ENCODE data around the gene LANCL2.
"Not testable (repeated sequence)": the region's sequence is repeated elsewhere in the genome, so short reads cannot be mapped to it uniquely, and the experiment has no call there.

The LANCL2 gene, protein sequence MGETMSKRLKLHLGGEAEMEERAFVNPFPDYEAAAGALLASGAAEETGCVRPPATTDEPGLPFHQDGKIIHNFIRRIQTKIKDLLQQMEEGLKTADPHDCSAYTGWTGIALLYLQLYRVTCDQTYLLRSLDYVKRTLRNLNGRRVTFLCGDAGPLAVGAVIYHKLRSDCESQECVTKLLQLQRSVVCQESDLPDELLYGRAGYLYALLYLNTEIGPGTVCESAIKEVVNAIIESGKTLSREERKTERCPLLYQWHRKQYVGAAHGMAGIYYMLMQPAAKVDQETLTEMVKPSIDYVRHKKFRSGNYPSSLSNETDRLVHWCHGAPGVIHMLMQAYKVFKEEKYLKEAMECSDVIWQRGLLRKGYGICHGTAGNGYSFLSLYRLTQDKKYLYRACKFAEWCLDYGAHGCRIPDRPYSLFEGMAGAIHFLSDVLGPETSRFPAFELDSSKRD

DNA sequence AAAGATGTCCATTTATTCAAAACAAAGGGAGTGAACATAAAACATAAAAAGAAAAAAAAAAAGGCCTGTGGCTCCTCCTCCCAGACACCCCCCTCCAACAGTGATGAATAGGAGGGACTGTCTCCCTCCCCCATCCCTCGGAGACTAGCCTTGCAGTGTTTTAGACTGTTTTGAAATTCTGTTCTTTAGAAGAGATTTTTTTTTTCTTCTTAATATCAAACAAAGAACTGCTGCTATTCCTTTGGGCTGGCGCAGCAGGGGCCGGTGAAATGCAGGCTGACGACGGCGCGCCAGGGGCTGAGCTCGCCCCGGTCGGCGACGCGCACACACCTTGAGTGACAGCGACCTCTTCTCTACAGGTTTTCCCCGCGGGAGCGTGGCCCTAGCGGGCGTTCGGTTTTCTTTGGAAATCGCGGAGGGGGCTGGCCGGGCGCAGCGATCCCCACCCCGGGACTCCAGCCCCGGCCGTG lies at the start of gene LANCL2:
TSS of gene LANCL2 (plus strand) at position 133 of the 470 bp plus-strand sequence. CDS start 689 bp downstream, outside the sequence.
- no peak for DNase-seq

DNA sequence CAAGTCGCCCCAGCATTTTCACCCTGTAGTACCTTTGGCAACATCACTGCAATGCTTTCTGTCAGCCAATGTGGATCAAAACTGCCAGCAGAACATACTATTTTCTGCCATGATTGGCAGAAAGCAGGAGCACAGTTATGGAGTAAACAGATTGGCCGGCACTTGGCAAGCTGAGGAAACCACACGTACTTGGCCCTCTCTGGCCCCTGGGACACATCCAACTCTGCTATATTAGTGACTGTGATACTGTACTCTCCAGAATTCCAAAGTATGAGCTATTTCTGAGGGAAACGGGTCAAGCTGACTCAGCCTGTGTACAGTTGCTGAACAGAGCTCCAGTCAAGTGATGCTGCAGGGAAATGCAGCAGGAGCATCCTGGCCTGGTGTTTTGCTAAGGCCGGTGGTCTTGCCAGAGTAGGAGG lies 39.8 kb upstream of the LANCL2 start:
- DNase-seq = peak; percentile 57

DNA sequence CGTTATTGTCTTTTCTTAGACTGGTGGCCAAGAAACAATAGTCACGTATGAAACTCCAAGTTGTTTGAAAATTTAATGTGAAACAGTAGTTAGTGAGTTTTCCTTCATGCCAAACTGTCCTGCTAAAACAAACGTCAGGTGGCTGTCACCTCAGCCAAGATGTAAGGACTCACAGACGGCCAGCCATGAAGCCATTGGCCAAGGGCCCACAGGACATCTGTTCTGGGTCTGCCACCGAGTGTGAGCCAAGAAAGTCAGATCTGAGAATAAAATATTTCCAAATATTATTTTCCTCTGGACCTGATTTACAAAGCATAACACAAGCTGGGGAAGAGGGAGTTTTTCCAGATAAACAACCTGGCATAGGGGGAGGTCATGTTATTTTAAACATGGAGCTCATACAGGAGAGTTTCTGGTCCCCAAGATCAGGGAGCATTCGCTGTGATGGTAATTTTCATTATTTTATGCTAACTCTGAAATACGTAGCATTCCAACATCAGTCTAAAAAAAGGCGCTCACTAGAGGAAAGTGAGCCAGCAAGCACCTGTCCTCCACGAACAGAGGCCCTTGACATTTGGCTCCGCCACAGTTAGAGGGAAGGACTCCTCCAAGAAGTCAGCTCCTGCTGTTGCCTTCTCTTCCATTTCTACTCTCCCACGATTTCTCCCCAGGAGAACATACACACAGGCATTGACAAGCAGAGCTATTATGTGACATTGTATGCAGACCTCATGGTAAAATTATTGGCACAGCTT lies 38.9 kb upstream of the LANCL2 start:
- no peak for DNase-seq

DNA sequence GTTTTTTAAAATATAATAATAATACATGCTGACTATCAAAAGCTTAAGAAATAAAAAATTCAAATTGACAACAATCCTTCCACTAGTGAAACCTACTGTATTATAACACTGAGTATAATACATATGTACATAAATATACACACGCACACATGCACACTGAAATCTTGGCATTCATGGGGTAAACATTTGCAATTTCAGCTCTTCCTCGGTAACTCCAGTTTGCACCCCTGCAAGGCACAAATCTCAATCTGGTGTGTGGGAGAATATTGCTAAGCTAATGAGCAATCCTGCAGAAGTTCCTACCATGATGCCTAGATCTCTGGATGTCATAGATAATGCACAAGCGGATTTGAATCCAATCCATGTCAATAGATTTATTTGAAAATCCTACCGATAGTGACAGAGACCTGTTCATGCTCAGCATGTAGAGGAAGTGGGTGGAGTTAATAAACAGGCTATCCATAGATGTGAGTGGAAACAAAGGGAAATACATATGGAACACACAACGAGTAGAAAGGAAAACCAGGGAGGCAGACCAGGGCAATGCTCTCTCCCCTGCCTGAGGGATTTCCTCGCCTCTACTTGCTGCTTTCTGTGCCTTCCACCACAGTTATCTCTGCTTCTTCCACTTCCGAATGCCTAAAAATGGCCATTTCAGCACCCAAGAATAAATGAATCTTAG lies 38.1 kb upstream of the LANCL2 start:
- DNase-seq = no peak

DNA sequence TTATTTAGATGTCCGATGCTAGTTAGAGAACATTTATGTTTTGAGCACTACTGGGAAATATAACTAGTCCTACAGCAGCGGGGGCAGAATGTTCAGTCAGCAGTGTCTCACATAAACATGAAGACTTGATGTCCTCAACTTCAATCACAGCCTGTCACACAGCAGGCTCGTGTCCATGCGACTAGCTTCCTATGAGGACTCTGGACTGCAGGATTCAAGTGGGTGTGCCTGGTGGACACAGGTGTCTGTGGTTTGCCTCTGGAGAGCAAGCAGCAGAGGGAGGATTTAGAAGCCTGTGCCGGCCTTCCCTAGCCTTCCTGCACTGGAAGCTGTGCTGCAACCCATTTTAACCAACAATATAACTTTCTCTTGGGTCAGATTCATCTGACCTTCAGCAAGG lies 30.0 kb upstream of the LANCL2 start:
- DNase-seq = no peak

DNA sequence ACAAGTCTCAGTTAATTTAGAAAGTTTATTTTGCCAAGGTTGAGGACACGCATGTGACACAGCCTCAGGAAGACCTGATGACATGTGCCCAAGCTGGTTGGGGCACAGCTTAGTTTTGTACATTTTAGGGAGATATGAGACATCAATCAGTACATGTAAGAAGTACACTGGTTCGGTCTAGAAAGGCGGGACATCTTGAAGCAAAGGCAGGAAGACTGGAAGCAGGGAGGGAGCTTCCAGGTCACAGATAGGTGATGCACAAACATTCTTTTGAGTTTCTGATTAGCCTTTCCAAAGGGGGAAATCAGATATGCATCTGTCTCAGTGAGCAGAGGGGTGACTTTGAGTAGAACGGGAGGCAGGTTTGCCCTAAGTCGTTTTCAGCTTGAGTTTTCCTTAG lies 29.4 kb upstream of the LANCL2 start:
- DNase-seq = no peak

DNA sequence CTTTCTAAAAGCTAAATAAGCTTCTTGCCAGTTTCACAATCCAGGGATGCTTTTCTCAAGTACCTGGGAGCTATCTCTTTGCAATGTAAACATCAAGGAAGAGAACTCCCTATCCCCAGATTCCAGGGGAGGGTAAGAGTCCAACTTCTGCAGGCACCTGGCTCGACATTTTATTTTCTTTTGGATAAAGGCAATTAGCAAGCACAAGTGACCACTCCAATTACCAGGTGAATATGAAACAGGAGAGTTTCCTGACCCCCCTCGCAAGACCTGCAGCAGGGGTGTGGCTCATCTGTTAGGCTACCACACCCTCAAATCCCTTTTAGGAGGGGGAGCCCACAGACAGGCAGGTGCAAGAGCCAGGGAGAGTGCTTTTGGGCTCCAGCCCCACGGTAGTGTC lies 28.6 kb upstream of the LANCL2 start:
- no peak for DNase-seq

DNA sequence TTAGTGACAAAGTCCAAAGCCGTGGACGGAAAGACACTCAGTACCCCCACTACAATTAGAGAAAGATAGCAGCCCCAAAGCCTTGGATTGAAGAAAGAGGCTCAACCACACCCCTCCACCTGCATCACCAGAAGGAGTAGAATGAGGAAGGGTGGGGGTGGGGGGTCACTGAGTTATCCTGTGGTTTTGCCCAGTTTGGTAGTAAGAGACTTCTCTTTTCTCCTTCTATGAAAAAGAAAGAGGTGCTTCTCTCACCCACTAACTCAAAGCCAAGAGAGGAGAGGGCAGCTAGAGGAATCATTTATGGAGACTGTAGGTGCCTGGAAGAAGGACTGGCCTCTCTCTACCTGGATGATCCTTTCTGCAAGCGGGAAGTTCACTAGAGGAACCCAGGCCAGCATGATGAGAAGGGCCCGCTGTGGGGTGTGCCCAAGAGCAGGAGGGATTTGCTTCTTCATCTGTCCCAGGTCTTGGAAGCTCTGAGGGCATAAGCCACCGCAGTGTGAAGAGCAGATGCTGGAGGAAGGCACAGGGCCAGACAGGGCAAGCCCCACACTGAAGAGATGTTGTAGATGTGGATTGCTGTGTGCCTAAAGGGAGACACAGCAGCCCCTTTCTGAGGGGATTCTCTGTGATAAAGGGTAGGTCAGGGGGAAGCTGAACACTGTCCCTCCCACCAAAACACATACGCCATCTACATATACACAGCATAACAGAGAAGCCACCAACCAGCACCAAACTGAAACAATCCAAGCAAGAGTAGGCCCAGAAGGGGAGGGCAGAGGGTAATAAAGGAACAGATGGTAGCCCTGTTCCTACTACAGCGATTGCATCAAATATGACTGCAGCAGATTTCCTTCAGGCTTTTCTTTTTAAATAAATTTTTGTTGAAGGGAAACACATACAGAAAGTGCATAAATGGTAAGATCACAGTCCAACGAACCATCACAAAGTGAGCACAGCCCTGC lies 25.8 kb upstream of the LANCL2 start:
- no peak for DNase-seq

DNA sequence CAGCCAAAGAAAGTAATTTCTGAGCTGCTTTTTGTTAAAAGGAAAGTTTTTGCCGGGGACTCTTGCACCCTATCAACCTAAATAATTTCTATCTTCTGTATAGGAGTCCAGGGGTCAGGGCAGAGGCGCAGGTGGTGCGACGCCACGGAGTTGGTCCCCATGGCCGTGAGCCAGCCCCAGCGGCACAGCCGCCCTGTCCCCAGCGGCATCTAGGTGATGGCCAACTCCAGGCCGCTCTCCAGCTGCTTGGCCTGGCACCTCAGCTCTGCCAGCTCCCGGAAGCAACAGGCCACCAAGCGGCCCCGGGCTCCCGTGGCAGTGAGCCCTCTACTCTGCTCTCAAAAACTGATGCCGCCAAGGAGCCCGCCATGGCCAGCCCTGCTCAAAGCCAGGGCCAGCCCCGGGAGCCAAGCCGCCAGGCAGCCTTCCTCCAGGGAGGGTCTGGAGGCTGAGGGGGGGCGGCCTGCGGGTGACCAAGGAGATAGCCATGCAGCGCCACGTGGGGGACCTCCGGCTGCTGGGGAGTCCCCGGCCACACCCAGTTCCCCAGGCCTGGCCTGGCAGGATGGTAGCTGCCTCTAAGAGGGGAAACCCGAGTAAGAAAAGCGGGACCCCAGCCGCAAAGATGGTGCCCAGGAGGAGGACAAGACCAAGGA lies 22.8 kb upstream of the LANCL2 start:
- DNase-seq = no peak

DNA sequence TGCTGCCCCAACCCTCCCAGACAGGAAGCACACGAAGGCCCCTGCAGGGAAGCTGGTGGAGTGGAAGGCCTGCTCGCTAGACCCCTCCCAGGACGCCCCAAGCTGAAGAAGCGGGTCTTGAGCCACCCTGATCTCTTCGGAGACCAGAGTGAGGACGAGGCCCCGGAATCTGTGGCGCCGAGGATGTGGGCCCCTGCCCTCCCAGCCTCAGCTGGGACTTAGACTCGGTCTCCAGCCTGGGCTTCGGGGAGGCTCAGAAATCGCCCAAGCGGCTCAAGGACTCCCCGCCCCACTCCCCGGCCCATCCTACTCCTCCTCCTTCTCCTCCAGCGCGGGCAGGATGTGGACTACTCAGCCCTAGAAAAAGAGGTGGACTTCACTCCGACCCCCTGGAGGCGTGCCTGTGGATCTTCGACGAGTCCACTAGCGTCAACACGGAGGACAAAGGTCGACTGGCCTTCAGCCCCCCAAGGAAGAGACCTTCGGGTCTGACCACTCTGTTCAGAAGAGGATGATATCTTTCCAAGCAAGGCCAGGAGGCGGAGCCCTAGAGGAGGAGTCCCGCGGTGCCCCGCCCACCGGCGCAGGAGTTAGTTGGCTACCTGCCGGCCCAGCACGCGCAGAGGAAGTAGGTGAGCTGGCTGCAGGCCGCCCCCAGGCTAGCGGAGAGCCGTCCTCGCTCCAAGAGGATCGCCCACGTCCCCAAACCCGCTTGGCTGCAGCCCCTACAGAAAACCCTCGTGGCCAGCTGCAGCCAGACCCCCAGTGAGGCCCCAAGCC lies 21.9 kb upstream of the LANCL2 start:
- DNase-seq = no peak

DNA sequence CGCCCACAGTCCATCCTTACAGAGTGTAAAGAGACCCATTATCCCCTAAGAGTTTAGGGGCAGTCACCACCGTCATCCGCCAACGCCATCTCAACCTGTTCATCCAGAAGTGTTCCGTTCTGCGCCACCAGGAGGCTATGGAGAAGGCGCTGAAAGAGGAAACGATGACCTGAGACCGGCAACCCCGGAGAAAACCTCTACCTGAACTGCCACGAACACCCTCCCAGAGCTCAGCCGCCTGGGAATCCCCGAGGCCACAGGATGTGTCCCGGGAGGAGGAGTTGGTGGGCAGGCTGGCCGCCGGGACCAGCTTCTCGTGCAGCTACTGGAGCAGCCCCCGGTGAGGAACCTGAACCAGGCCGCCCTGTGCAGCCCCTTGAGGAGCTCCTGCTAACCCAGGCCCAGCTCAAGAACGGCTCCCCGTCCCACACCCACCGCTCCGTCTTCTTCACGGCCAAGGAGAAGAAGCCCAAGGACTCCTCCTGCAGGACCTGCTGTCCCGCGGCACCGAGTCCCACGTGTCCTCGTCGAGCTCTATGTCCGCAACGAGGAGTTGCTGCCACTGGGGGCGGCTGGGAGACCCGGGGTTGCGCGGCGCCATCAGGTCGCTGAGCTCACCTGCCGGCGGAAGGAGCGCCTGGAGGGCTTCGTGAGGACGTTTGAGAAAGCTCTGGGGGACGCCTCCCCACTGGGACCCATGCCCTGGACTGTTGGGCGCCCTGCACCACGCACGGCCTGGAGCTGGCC lies 21.1 kb upstream of the LANCL2 start:
- no peak for DNase-seq

DNA sequence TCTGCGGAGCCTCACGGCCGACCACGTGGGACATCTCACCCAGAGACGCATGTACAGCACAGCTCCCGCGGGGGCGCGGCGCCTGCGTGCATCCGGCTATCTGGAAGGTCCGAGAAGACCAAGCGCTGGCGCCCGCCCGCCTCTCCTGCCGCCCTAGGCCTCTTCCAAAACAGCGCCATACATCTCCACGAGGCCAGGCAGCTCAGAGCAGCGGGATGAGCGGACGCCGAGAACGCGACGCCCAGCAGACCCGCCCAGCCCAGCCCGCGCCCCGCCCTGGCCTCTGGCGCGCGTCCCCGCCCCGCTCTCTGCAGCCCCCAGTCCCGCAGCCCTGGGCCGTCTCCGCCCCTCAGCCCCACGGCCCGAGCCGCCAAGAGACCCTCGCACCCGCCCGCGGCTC lies 20.3 kb upstream of the LANCL2 start:
- DNase-seq = no peak

DNA sequence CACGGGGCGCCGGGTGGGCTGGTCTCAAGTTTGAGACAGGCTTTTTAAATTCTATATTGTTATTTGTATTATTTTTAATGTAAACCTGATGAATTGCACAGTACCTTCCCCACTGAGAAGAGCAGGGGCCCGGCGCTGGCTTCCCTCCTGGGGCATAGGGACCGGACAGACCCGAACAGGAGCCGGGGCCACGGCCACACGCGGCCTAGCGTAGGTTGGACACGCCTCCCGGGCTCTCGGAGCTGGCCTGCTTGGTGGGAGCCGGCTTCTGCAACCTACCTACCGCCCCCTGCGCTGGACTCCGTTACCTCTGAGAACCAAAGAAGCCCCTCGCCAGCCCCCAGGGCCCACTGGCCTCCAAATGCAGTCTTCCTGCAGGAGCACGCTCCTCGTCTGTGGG lies 19.8 kb upstream of the LANCL2 start:
- DNase-seq = no peak

DNA sequence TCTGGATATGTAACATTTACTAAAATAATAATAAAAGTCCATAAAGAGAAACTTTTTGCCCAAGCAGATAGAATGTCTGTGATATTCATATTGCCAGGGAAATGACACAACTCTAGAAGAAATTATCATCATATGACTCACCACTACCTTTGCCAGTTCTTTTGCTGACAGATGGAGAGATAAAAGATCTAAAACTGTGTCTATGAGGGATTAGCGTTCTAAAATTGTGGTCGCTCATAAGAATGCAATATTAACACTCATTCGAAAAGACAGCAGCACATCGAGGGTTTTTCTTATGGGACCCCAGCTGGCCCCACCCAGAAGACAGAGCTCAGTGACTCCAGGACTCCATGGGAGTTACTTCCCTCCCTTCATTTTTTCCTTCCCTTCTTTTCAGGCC lies 16.6 kb upstream of the LANCL2 start:
- DNase-seq = no peak

DNA sequence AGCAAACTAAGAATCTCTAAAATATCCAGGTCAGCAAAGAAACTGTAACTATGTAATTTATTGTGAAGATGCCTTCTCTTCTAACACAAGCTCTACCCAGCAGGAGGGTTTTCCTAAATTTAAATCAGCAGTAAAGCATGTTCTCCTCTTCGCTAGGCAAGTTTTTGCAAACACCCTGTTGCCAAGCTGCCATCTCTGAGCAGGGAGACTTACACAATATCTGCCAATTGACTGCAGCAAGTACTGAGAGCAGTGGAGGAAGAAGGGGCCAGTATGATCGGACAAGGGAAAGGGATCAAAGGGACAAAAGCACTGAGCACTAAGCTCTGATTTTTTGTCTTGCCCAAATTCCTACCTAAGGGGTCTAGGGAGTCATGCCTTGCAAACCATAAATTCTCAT lies 16.0 kb upstream of the LANCL2 start:
- no peak for DNase-seq

DNA sequence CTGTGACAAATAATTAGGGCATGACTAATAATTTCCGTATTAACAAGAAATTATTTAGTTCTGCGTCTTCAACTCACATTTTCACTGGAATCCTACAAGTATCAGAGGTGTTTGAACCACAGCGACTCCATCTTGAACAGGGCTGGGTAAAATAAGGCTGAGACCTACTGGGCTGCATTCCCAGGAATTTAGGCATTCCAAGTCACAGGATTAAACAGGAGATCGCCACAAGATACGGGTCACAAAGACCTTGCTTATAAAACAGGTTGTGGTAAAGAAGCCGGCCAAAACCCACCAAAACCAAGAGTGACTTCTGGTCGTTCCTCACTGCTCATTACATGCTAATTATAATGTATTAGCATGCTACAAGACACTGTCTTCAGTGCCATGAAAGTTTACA lies 14.9 kb upstream of the LANCL2 start:
- no peak for DNase-seq

DNA sequence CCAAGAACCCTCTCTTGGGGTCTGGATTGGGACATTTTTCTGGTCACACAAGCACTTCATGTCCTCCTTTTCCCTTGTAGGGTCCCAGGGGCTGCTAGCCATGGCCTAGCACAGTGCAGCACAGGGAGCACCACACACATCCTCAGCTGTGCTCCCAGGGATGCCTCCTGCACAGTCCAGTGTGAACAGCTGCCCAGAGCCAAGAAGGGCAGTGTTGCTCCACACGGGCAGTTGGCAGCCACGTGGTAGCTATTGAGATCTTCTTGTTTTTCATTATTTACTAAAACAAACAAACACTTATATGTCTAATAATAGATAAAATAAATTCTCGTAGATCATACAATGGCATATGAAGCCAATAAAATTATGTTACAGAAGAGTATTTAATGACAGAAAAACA lies 13.9 kb upstream of the LANCL2 start:
- DNase-seq = no peak

DNA sequence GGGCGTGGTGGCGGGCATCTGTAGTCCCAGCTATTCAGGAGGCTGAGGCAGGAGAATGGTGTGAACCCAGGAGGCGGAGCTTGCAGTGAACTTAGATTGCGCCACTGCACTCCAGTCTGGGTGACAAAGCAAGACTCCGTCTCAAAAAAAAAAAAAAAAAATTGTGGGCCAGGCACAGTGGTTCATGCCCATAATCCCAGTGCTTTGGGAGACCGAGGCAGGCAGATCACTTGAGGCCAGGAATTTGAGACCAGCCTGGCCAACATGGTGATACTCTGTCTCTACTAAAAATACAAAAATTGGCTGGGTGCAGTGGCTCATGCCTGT lies 12.2 kb upstream of the LANCL2 start:
- not testable (repeated sequence) for DNase-seq

DNA sequence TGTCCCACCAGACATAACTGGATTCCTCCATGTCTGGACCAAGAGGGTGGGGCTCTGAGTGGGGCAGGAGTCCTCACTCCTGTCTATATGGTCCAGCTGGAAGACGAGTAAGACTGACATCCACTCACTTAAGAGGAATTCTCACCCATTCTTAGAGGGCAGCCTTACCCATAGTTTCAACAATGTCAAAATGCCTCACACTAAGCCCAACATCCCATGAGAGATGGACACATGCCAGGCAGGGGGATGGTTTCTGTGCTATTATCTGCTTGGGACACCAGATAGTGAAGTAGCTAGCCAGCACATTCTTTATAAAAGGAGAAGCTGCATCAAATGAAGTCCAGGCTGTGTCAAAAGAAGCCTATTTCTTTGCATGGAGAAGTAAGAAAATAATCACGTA lies 4.7 kb upstream of the LANCL2 start:
- DNase-seq = no peak

DNA sequence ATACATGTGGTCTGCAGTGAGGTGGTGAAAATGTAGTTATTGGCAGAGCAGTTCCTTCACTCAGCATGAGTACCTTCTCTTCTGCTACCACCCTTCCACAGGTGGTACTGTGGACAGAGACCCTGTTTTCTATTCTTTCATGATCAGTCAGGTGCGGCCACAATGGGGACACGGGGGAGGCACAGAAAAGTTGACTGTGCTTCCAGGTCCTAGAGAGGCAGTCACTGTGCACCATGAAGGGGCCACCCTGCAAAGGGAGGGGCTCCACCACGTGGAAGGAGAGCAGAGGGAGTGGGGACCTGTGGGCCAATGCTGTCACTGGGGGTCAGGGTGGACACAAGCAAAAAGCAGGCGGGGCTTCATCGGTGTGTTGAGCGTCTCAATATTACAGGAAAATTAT lies 3.6 kb upstream of the LANCL2 start:
- DNase-seq = no peak
